Hepatocyte (in vitro differentiated cells): Measurements from ENCODE around the gene CT47C1.

Source experiments
- CTCF ChIP-seq: fragments of 200-600 bp; sonication (generic); IDR thresholded peaks from 2 replicates; pipeline ENCODE4 v1.5.1; 2016; ENCODE audit warnings: antibody characterized with exemption, mild to moderate bottlenecking; ENCODE audit not compliant: poor library complexity
- EZH2 ChIP-seq: fragments of 200-600 bp; sonication (generic); IDR thresholded peaks from 2 replicates; pipeline ENCODE4 v1.6.1; 2016; ENCODE audit warnings: antibody characterized with exemption, mild to moderate bottlenecking, borderline replicate concordance
- EZH2phosphoT487 ChIP-seq: fragments of 200-600 bp; sonication (generic); IDR thresholded peaks from one replicate; pipeline ENCODE4 v1.6.1; 2018; ENCODE audit warnings: antibody characterized with exemption, mild to moderate bottlenecking, low read depth, moderate library complexity; ENCODE audit not compliant: unreplicated experiment, severe bottlenecking

DNA sequence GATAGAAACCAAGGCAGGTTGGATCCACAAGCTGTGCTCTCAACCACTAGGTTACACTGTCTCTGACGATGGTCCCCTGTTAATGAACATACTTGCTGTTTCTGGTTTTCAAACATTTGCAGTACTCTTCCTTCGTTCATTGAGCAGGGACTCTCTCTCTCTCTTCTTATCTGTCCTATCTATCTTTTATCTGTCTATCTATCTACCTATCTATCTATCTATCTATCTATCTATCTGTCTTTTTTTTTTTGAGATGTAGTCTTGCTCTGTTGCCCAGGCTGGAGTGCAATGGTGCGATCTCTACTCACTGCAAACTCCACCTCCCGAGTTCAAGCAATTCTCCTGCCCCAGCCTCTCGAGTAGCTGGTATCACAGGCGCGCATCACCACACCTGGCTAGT lies 9.4 kb upstream of the CT47C1 start:
- TF ChIP-seq CTCF, result no peak
- TF ChIP-seq EZH2, result no peak
- no peak for TF ChIP-seq EZH2phosphoT487
